ENCODE results near the gene INPP5F.
A peak's percentile ranks its signal among the peaks of the same experiment; 100 is the strongest.

Gene INPP5F

GRCh38 chr10:119817991-119818888 lies 92.4 kb downstream of the INPP5F start:
- peak; percentile 82 for DNase-seq (ENCODE audit: low read depth, low spot score)

GRCh38 chr10:119818889-119819270 lies 93.0 kb downstream of the INPP5F start:
- peak; percentile 20 for DNase-seq (ENCODE audit: low read depth, low spot score)

- no peak for DNase-seq (ENCODE audit: low read depth, low spot score)
Observed at GRCh38 chr10:119821182-119821581, 95.3 kb downstream of the INPP5F start.

GRCh38 chr10:119824299-119824698 lies 98.4 kb downstream of the INPP5F start:
- DNase-seq (ENCODE audit: low read depth, low spot score): no peak

- DNase-seq (ENCODE audit: low read depth, low spot score): no peak
Observed at GRCh38 chr10:119826771-119827170, 100.9 kb downstream of the INPP5F start.

GRCh38 chr10:119827430-119827829 lies 101.6 kb downstream of the INPP5F start:
- no peak for DNase-seq (ENCODE audit: low read depth, low spot score)

- no peak for DNase-seq (ENCODE audit: low read depth, low spot score)
Observed at GRCh38 chr10:119829429-119829828, 103.6 kb downstream of the INPP5F start.

- DNase-seq (ENCODE audit: low read depth, low spot score): no peak
Observed at GRCh38 chr10:119830851-119831250, 105.0 kb downstream of the INPP5F start.

GRCh38 chr10:119831656-119832055 lies 105.8 kb downstream of the INPP5F start:
- DNase-seq (ENCODE audit: low read depth, low spot score): no peak

- no peak for DNase-seq (ENCODE audit: low read depth, low spot score)
Observed at GRCh38 chr10:119832951-119833350, 107.1 kb downstream of the INPP5F start.

- no peak for DNase-seq (ENCODE audit: low read depth, low spot score)
Observed at GRCh38 chr10:119834188-119834587, 108.3 kb downstream of the INPP5F start.

- no peak for DNase-seq (ENCODE audit: low read depth, low spot score)
Observed at GRCh38 chr10:119845656-119846055, 119.8 kb downstream of the INPP5F start.

- no peak for DNase-seq (ENCODE audit: low read depth, low spot score)
Observed at GRCh38 chr10:119849031-119849789, 123.4 kb downstream of the INPP5F start.

- DNase-seq (ENCODE audit: low read depth, low spot score): no peak
Observed at GRCh38 chr10:119849944-119850343, 124.1 kb downstream of the INPP5F start.

- DNase-seq (ENCODE audit: low read depth, low spot score): no peak
Observed at GRCh38 chr10:119852277-119852676, 126.4 kb downstream of the INPP5F start.

- no peak for DNase-seq (ENCODE audit: low read depth, low spot score)
Observed at GRCh38 chr10:119852822-119853221, 127.0 kb downstream of the INPP5F start.

- DNase-seq (ENCODE audit: low read depth, low spot score): no peak
Observed at GRCh38 chr10:119853574-119853973, 127.7 kb downstream of the INPP5F start.

- no peak for DNase-seq (ENCODE audit: low read depth, low spot score)
Observed at GRCh38 chr10:119858063-119858462, 132.2 kb downstream of the INPP5F start.

- DNase-seq (ENCODE audit: low read depth, low spot score): no peak
Observed at GRCh38 chr10:119859420-119860258, 133.8 kb downstream of the INPP5F start.

GRCh38 chr10:119860866-119861607 lies 135.2 kb downstream of the INPP5F start:
- DNase-seq (ENCODE audit: low read depth, low spot score): no peak

GRCh38 chr10:119862524-119862923 lies 136.7 kb downstream of the INPP5F start:
- no peak for DNase-seq (ENCODE audit: low read depth, low spot score)
